Mesothelial cell of epicardium (in vitro differentiated cells): ENCODE measurements around the gene UBE2Q1. TPM values are rescaled to one million over a fixed set of nuclear protein-coding genes. Genes with fewer than 3 reads are reported as not detected.
A peak's percentile ranks its signal among the peaks of the same experiment; 100 is the strongest.

Experiments
- DNase-seq, 2 experiments: peaks; one replicate each; pipeline ENCODE4 v3.0.0; 2021; ENCODE audit warnings: low spot score in 2 of 2; ENCODE audit not compliant: unreplicated experiment in 2 of 2
- H3K27ac Mint-ChIP-seq: 2 replicates; pipeline ENCODE4 v1.8.0; 2021; ENCODE audit warnings: mixed read lengths
- H3K27me3 Mint-ChIP-seq: 2 replicates; pipeline ENCODE4 v1.8.0; 2021; ENCODE audit warnings: low read depth, mixed read lengths
- H3K36me3 Mint-ChIP-seq: 2 replicates; pipeline ENCODE4 v1.8.0; 2021; ENCODE audit warnings: mixed read lengths
- H3K4me1 Mint-ChIP-seq: 2 replicates; pipeline ENCODE4 v1.8.0; 2021; ENCODE audit warnings: mixed read lengths
- H3K4me3 Mint-ChIP-seq: 2 replicates; pipeline ENCODE4 v1.8.0; 2021; ENCODE audit warnings: mild to moderate bottlenecking, moderate library complexity, mixed read lengths
- H3K9me3 Mint-ChIP-seq: 2 replicates; pipeline ENCODE4 v1.8.0; 2021; ENCODE audit warnings: mixed read lengths
- CTCF ChIP-seq: fragments of 200-600 bp; sonication (generic); IDR thresholded peaks from one replicate; pipeline ENCODE4 v1.5.0; 2021; ENCODE audit warnings: antibody characterized with exemption; ENCODE audit not compliant: unreplicated experiment
- total RNA-seq: library from RNA; stranded (reverse); gene quantifications from 3 replicates; pipeline ENCODE4 v1.2.1, GENCODE V29; 2021

The UBE2Q1 gene
- total RNA-seq, 1 donor from 2014 or later, result 60.1 TPM

GRCh38 chr1:154517661-154518060, 40.8 kb downstream of the UBE2Q1 start:
- H3K36me3 Mint-ChIP-seq, result no peaks in the 10 kb centered on the region
- TF ChIP-seq CTCF, result no peak
- DNase-seq, result no peak
- peaks cover 49% of the 10 kb centered on the region for H3K27me3 Mint-ChIP-seq
- no peak overlapping the region for H3K27ac Mint-ChIP-seq
- H3K4me1 Mint-ChIP-seq, result no peaks in the 10 kb centered on the region
- H3K9me3 Mint-ChIP-seq, result no peaks in the 10 kb centered on the region
- H3K4me3 Mint-ChIP-seq, result no peak overlapping the region

- no peak for DNase-seq
- no peak overlapping the region for H3K27ac Mint-ChIP-seq
- no peak overlapping the region for H3K4me3 Mint-ChIP-seq
- TF ChIP-seq CTCF, result no peak
- no peaks in the 10 kb centered on the region for H3K4me1 Mint-ChIP-seq
- no peaks in the 10 kb centered on the region for H3K36me3 Mint-ChIP-seq
- no peaks in the 10 kb centered on the region for H3K9me3 Mint-ChIP-seq
- peaks cover 51% of the 10 kb centered on the region for H3K27me3 Mint-ChIP-seq
Measured at GRCh38 chr1:154514066-154514553, 44.4 kb downstream of the UBE2Q1 start.

- no peaks in the 10 kb centered on the region for H3K9me3 Mint-ChIP-seq
- no peaks in the 10 kb centered on the region for H3K36me3 Mint-ChIP-seq
- H3K4me3 Mint-ChIP-seq, result no peak overlapping the region
- H3K27me3 Mint-ChIP-seq, result peaks cover 59% of the 10 kb centered on the region
- no peak for DNase-seq
- H3K4me1 Mint-ChIP-seq, result no peaks in the 10 kb centered on the region
- TF ChIP-seq CTCF, result no peak
- no peak overlapping the region for H3K27ac Mint-ChIP-seq
Measured at GRCh38 chr1:154512760-154513159, 45.7 kb downstream of the UBE2Q1 start.

- H3K27me3 Mint-ChIP-seq, result peaks cover 90% of the 10 kb centered on the region
- no peaks in the 10 kb centered on the region for H3K36me3 Mint-ChIP-seq
- no peak for TF ChIP-seq CTCF
- no peaks in the 10 kb centered on the region for H3K9me3 Mint-ChIP-seq
- H3K27ac Mint-ChIP-seq, result no peak overlapping the region
- H3K4me1 Mint-ChIP-seq, result peaks cover 3% of the 10 kb centered on the region
- no peak for DNase-seq
- H3K4me3 Mint-ChIP-seq, result no peak overlapping the region
Measured at GRCh38 chr1:154503898-154504297, 54.6 kb downstream of the UBE2Q1 start.

- Mint-ChIP-seq H3K9me3 (no peaks in the 10 kb centered on the region), H3K27ac (no peak overlapping the region), H3K27me3 (peaks cover 87% of the 10 kb centered on the region), H3K36me3 (no peaks in the 10 kb centered on the region), H3K4me3 (peak overlapping the region; percentile 31), H3K4me1 (peaks cover 3% of the 10 kb centered on the region)
- TF ChIP-seq CTCF, result no peak
- DNase-seq, result no peak
Measured at GRCh38 chr1:154502744-154503115, 55.7 kb downstream of the UBE2Q1 start.

GRCh38 chr1:154502066-154502743, 56.3 kb downstream of the UBE2Q1 start, which contains the start of the genes SHE and TDRD10:
SHE (minus strand) TSS chr1:154502412; CDS start chr1:154502026, 386 bp downstream.
TDRD10 (plus strand) TSS chr1:154502219; CDS start chr1:154506904, 4,685 bp downstream.
- Mint-ChIP-seq H3K4me1 (peaks cover 4% of the 10 kb centered on the region), H3K27ac (no peak within 1 kb of the TSS), H3K27me3 (peaks cover 82% of the 10 kb centered on the region), H3K4me3 (peak within 1 kb of the TSS; percentile 49), H3K36me3 (no peaks in the 10 kb centered on the region), H3K9me3 (no peaks in the 10 kb centered on the region)
- TF ChIP-seq CTCF, result no peak
- DNase-seq, result no peak
